GM18861 (cell line): ENCODE data around the gene PEAK3.

Experiments used
- ATAC-seq: cut with Tn5 transposase; IDR thresholded peaks from one replicate; pipeline ENCODE4 v1.9.1; 2021; ENCODE audit not compliant: unreplicated experiment

Gene PEAK3

GRCh38 chr19:2239173-2239572, 42.8 kb downstream of the PEAK3 start:
- ATAC-seq, result no peak

- no peak for ATAC-seq
Measured at GRCh38 chr19:2237869-2238153, 44.2 kb downstream of the PEAK3 start.

- ATAC-seq, result no peak
Measured at GRCh38 chr19:2237051-2237868, 44.7 kb downstream of the PEAK3 start.

- ATAC-seq, result peak; percentile 70
Measured at GRCh38 chr19:2236314-2237050, 45.5 kb downstream of the PEAK3 start, which contains the start of the genes PLEKHJ1 and SF3A2. Gene PLEKHJ1 (minus strand): TSS chr19:2236329. CDS start chr19:2236248, 81 bp downstream. Gene SF3A2 (plus strand): TSS chr19:2236824. CDS start chr19:2243419, 6,595 bp downstream.

- ATAC-seq, result no peak
Measured at GRCh38 chr19:2236064-2236313, 46.0 kb downstream of the PEAK3 start.

GRCh38 chr19:2235381-2236063, 46.5 kb downstream of the PEAK3 start:
- ATAC-seq, result peak; percentile 17

GRCh38 chr19:2234996-2235380, 47.0 kb downstream of the PEAK3 start:
- ATAC-seq, result no peak

- no peak for ATAC-seq
Measured at GRCh38 chr19:2233601-2234280, 48.2 kb downstream of the PEAK3 start.

GRCh38 chr19:2232286-2233151, 49.5 kb downstream of the PEAK3 start:
- no peak for ATAC-seq

- no peak for ATAC-seq
Measured at GRCh38 chr19:2231621-2232221, 50.3 kb downstream of the PEAK3 start.

- no peak for ATAC-seq
Measured at GRCh38 chr19:2230807-2231533, 51.0 kb downstream of the PEAK3 start.

- ATAC-seq, result no peak
Measured at GRCh38 chr19:2230033-2230531, 51.9 kb downstream of the PEAK3 start.

- ATAC-seq, result no peak
Measured at GRCh38 chr19:2229103-2230032, 52.6 kb downstream of the PEAK3 start.

GRCh38 chr19:2228157-2229030, 53.6 kb downstream of the PEAK3 start:
- ATAC-seq, result no peak

GRCh38 chr19:2227415-2228156, 54.4 kb downstream of the PEAK3 start:
- ATAC-seq, result no peak

- no peak for ATAC-seq
Measured at GRCh38 chr19:2226840-2227360, 55.1 kb downstream of the PEAK3 start.
